HuH-7.5 (cell line): ENCODE measurements around the gene CNTN4.
"Not testable (repeated sequence)": the region's sequence is repeated elsewhere in the genome, so short reads cannot be mapped to it uniquely, and the experiment has no call there.

Experiments
- DNase-seq: peaks from one replicate; pipeline ENCODE4 v3.0.0; 2011; ENCODE audit warnings: low spot score

Gene CNTN4

DNA sequence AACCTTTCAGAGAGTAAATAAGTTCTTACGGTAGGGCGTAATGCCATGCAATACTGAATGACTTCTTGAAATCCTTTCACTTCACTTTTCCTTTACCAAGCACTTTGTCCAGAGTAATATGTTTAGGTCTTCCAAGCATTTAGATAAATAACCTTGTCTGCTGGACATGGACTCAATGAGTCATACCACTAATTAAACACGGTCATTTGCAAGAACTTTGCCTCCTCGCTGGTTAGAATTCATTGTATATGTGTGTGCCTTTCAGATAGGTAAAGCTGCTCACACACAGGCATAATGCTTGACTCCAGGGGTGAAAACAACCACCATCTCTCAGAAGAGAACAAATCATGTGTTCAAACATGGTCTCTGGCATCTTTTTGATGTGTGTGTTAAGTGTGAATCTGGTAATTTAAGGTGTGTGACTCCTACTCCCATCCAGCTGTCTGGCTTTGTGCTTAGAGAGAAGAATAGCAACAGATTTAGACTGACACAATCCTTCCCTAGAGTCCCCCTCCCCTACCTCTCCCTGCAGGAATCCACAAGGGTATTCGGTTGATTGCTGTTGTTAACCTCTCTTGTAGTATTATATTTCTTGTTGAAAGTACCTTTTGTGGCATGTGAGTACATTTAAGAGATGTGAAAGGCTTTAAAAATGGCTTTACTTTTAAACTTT lies 419.0 kb downstream of the CNTN4 start:
- DNase-seq = no peak

DNA sequence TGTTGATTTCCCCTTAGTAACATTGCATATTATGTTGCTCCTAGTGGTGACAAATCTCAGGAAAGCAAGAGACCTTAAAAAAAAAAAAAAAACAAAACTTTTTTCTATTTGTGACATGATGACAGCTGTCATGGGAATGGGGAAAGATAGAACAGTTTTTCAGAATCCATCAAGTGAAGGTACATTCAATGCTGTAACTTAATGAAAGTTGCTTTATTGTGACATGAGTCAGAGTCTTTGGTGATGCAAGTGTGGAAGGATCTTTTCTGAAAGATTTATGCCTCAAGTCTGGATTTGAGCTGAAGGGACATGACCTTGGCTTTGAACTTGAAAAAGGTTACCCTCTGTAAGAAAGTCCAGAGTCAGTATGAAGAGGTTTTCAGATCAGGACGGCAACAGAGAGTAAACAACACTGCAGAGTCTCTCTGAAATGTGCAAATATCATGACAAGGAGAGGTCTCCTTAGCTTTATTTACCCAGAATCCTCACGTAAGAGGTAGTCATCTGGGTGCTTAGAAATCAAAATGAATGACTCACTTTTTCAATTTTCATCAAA lies 424.7 kb downstream of the CNTN4 start:
- no peak for DNase-seq

DNA sequence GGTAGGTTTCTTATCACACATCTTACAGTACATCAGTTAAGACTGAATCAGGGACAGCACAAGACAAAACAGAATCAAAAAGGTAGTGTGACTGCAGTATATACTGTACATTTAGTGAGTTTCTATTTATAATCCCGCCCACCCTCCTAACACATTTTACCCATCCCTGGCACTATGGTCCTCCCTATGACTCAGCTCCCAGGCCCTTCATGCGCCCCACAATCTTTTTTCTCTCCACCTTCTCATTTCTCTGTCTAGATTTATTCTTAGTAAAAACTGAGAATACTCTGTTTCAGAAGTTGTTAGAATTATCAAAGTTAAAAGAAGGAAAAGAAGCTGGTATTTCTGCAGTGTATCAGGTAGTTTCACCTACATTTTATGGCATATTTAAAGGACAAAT lies 427.3 kb downstream of the CNTN4 start:
- no peak for DNase-seq

DNA sequence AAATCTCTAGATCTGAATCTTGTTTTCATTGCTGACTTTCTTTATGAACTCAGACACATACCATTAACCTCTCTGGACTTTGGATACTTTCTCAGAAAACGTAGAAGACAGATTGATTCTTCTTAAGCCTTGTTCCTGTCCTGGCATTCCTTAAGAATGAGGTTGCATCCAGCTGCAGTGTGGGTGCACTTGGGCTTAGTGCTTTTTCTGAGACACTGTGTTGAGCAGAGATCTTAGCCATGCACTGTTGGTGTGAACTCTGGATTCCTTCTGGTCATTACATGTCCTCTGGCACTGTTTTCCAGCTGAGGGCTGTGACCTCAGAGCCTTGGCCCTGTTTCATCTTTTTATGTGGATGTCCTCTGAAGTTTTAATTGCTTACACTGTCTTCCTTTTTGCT lies 428.3 kb downstream of the CNTN4 start:
- DNase-seq = no peak

DNA sequence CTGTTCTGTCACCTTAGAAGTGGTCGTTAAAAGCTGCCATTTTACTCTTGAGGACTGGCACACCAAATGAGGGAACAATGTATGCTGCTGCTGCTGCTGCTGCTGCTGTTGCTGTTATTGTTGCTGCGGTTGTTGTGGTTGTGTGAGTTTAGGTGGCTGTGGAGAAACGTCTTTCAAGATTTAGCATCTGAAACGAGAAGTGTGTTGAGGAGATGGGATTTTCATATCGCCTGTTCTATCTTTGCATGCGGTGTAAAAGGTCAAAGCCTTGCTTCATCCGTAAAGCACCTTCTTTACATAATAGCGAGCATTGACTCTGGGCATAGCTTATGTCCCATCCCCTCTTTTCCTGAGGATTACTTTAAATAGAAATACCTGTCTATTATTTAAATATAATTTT lies 428.7 kb downstream of the CNTN4 start:
- not testable (repeated sequence) for DNase-seq

DNA sequence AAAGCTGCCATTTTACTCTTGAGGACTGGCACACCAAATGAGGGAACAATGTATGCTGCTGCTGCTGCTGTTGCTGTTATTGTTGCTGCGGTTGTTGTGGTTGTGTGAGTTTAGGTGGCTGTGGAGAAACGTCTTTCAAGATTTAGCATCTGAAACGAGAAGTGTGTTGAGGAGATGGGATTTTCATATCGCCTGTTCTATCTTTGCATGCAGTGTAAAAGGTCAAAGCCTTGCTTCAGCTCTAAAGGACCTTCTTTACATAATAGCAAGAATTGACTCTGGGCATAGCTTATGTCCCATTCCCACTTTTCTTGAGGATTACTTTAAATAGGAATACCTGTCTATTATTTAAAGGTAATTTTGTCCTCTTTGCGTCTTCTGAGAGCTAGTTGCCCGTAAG lies 436.1 kb downstream of the CNTN4 start:
- not testable (repeated sequence) for DNase-seq

DNA sequence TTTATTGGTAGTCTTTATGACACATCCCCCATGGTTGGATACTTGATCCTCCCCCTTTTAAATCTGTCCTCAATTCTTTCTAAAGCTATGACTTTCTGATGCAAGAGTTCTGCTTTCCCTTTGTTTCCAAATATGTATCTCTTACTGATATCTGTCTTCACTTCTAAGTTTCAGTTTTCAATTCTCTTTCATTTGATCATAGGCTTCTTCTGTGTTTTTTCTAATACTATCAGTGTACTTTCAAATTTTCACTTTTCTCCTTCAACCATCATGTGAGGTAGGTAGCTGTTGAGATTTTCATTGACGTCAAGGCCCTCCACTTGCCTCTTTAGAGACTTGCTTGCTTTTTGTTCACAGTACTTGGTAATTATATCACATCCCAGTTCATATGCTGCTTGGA lies 436.5 kb downstream of the CNTN4 start:
- DNase-seq = no peak

DNA sequence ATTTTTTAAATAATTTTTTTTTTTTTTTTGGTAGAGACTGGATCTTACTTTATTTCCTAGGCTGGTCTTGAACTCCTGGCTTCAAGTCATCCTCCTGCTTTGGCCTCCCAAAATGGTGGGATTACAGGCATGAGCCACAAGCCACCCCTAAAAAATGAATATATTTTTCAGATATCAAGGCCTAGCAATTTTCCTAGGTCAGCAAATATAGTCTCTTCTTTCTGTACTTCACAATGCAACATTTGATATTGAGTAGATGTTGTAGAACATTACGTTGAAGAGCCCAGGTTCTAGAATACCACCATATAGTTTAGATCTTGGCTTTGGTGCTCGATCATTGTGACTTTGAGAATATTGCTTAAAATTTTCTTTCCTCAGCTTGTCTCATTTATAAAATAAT lies 437.9 kb downstream of the CNTN4 start:
- no peak for DNase-seq

DNA sequence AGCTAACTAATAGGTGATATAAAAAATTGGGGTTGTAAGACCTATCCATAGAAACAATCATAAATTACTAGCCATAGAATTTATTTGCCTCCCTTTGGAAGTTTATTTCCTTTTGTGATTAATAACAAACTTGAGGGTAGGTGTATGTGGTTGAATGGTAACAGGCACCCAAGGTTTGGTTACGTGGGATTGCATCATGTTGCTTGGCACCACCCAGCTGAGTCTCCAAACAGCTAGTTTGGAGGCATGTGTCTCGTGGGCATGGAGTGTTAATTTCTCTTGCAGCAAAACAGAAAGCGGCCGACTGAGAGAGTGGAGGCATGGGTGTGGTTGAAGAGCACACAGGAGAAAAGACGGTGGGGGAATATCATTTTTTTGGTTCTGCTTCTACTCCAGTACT lies 441.4 kb downstream of the CNTN4 start:
- DNase-seq = no peak

DNA sequence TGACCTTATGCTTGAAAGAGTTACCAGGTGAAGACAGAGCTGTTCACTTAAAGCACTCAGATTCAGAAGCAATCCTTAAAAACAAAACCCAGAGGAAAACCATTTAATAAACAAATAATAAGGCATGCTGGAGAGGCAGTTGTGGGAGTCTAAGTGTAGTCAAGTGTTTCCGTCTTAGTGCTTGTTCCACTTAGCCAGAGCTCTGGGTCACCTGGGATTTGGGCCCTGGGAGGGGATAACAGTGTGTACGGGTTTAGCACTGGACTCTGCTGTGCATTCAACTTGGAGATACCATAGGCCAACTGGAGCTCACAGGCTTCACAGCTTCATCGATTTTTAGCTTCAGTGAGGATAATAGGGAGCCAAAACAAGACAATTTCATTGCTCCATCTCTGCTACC lies 444.6 kb downstream of the CNTN4 start:
- no peak for DNase-seq

DNA sequence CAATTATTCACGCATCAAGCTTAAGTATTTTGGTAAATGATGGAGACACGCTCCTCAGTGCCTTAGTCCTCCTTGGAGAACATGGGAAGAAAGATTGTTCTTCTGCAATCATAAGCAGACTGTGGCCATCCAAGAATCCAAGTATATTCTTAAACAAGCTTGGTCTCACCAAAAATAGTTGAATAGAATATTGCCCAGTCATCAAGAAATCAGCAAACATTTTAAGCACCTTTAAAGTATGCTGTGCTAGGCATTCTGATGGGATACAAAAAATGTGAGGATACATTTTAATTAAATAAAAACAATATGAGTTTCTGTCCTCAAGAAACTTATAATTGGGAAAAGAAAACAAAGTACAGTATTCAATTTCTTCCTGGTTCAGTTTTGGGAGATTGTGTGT lies 445.5 kb downstream of the CNTN4 start:
- no peak for DNase-seq

DNA sequence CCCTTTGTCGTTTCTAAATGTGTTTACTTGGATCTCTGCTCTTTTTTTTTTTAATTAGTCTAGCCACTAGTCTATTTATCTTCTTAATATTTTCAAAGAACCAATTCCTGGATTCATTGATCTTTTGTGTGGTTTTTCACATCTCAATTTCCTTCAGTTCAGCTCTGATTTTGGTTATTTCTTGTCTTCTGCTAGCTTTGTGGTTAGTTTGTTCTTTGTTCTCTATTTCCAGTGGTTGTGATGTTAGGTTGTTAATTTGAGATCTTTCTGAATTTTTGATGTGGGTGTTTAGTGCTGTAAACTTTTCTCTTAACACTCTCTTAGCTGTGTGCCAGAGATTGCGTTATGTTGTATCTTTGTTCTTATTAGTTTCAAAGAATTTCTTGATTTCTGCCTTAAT lies 446.1 kb downstream of the CNTN4 start:
- DNase-seq = no peak

DNA sequence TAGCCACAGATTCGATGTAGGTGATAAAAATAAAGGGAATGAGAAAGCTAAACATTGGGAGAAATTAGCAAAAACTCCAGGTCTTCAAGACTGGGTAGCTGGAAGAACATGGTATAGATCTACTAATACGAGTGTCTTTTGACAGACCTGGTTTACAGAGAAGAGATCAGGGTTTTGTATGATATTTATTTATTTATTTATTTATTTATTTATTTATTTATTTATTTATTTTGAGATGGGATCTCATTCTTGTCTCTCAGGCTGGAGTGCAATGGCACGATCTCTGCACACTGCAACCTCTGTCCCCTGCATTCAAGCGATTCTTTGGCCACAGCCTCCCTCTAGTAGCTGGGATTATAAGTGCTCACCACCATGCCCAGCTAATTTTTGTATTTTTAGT lies 448.4 kb downstream of the CNTN4 start:
- DNase-seq = no peak

DNA sequence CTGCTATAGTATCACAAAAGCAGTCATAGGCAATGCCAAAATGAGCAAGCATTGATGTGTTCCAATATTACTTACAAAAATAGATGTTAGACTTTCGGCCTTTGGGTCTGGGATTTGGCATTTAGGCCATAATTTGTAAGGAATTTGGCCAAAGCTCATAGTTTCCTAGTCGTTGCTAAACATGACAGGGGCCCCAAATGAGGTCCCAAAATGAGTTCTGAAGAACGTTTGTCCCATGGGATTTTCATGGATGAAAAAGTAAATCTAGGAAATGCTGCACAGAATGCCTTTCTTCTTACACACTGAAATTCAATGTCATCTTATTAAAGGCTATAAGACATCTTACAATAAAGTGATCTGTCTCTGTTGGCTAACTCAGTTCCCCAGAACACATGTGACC lies 456.0 kb downstream of the CNTN4 start:
- no peak for DNase-seq

DNA sequence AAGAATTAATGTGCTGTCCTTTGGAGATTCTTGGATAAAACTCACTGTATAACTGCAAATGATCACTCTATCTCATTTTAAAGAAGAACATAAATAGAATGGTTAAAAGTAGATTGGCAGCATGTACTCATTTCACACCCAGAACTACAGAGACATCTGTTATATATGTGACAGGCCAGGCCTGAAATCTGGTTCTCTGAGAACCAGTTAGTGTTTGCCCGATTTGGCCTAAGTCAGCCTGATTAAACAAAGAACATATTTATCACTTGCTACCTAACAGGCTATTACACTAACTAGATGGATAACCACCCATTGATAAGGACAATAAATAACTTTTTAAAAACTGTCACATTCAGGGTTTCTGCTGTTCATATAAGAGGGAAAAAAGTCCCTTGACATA lies 460.1 kb downstream of the CNTN4 start:
- DNase-seq = no peak

DNA sequence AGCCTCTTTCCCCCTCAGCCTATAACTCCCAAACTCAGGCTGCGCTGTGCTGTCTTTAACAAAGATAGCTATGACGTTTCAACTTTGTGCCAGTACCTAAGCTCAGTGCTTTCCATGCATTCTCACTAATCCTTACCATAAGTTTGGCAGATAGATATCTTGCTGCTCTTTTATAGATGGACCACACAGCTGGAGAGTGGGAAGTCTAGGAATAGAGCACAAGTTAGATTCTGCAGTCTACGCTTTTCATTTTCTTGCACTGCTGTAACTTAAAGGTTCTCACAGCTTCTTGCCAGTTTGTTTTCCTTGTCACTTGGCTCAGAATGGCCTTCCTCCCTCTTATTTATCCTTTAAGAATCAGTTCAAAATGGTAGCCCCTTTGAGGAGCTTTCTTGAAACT lies 468.8 kb downstream of the CNTN4 start:
- DNase-seq = no peak

DNA sequence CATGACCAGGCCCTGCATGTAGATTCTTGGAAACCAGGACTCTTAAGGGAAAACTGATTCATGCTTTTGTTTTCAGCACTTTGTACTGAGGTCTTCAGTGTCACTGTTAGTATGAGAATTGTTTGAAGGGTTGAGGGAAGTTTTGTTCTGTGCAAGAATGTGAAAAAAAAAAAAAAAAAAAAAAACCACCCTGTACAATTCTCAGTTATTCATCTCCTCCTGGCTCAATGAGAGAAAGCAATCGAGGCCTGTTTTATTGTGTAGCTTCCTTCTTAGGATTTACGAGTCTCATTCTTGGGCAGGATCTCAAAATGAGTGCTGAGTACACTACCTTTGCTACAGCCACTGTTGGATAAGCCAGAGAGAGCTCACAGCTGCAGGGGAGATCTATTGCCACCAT lies 469.5 kb downstream of the CNTN4 start:
- DNase-seq = no peak

DNA sequence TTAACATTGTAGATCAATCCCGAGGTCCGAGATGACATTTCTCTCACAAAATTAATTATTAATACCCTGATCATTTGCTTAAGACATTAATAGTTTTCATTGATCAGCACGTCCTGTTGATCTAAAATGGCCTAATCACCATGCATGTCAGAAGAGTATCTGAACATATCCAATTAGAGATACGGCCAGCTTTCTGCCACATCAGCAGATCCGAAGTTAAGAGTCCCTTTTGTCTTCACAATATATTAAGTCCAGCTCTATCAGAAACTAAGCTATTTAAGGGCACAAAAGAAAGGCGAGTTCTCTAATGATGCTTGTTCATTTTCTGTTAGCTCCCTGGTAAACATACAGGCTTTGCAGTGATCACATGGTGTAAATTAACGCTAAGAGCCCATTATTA lies 470.3 kb downstream of the CNTN4 start:
- no peak for DNase-seq

DNA sequence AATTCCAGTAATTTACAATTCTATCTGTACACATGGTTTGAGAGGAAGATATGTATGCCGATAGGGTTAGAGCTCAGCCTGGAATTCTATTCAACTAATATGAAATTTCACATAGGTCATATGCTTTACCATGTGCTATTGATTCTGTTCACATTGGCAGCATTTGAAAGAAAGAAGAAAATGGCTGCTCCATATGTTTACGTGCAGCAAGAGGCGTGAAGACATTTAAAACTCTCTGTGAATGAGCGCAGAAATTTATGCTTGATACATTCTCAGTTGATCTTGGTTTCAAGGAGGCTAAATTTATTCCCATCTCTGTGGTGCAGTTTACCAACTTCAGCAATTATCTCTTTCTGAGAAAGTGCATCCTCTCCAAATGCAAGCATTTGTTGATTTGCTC lies 478.9 kb downstream of the CNTN4 start:
- no peak for DNase-seq

DNA sequence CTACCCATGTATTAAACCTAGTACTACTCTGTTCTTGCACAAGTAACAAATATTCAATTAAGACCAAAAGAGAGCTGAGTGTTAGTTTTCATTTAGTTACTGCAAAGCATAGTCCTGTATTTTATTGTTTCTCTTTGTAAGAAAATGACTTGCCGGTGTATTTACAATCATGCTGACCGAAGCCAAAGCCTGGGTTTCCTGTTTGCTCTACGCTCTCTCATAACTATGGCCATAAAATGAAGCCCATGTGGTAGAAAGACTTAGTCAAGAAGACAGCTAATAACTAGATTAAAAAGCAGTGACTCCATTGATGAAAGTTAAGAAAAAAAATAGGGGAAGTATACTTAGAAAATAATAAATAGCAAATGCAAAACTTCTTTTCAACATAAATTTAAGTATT lies 479.9 kb downstream of the CNTN4 start:
- DNase-seq = no peak

DNA sequence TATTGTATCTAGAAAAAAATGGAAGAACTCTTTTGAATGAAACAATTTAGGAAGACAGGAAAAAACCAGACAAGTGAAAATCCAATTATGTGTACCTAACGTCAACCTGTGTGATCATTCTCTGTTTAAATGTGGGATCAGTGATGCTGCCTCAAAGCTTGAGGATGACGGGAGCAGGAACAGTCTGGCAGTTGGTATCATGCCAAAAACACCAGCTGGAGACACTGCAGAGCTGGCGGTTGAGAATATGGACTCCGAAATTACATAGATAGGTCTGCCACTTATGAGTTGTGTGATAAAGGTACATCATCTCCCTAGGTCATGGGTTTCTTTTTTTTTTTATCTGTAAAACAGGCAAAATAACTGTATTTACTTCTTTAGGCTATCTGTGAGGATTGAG lies 480.5 kb downstream of the CNTN4 start:
- no peak for DNase-seq

DNA sequence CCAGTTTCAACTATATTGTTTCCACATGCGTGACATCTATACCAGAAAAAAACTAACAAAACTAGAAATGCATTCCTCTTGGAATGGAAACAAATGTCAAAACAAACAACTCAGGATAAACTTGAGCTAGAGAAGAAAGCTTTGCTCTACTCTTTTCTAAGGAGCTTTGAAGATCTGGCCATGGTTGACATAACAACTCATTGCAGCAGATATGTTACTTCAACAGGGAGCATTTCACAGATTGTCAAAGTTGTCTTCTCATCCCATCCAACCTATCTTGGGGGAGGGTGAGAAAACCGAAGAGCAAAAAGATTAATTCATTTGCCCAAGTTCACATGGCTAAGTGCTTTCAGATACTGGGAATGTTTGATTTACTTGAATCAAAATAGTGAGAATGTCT lies 484.4 kb downstream of the CNTN4 start:
- DNase-seq = no peak

DNA sequence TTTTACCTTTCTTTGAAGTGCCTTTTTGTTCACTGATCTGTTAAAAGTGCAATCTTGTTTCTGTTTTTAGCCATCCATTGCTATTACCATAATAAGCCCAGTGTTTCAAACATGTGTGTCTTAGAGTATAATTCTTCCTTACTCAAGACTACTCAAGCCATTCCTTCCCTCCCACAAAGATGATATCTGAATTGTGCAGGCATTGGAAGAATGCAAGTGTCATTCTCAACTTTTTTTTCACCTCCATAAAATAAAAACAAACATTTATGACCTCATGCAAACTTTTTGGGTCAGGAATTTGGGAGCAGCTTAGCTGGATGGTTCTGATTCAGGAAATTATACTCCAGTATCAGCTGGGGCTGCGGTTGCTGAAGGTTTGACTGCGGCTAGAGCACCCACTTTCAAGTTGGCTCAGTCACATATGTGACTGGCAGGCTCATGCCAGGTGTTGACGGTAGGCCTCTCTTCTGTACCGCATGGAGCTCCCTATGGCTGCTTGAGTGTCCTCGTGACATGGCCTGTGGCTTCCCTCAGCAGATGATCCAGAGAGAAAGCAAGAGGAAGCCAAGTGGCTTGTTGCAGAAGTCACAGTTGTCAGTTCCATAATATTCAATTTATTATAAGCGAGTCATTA lies 490.8 kb downstream of the CNTN4 start:
- DNase-seq = no peak

DNA sequence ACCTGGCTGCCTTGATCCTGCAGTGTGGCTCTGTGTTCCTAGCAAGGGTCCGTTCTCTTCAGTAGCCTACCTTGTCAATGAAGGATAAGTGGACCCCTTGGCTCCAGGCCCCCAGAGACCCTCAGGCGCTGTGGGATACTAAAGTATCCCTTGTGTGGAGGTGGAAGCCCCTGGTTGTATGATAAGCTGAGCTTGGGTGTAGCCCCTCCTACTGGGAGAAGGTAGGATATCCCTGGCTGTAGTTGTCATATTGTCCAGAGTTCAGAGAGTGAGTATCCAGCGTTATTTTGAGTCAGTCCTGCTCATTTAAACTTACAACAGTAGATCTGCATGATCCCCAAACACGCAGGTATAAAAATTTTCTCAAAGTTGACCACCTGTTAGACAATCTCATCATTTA lies 496.8 kb downstream of the CNTN4 start:
- DNase-seq = no peak
